ENCODE measurements around the gene NAALADL2.
"Not testable (repeated sequence)": the region's sequence is repeated elsewhere in the genome, so short reads cannot be mapped to it uniquely, and the experiment has no call there.

The NAALADL2 gene

DNA sequence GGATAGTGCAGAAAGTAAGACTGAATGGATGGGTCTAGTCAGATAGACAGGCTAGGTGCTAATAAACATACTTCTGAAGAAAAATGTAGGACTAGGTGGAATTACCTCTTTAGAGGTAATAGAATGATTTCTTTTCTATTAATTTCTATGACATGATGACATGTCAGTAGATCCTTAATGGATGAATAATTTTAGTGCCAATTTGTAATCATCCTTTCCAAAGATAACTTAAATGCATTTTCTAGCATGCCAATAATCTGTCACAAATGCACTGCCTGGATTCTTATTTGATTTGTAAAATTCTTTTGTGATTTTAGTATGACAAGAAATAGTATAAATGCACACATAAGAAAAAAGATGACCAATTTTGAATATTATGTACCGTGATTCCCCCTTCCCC, 356.7 kb downstream of the NAALADL2 start:
- no peak for DNase-seq

DNA sequence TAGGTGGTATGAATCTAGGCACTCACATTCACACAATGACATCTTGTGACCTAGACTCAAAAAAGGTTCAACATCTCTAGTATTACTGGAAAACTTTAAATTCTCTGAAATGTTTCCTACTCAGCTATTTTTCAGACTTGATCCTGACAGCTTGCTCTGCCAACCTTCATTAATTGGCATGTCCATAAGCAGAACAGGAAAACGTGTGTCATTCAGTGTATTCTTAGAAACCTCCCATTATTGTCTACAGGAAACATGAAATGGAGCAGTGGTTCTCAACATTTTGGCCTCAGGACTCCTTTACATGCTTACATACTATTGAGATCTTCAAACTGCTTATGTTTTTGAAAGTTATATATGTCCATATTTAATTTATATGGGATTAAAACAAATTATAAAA, 363.2 kb downstream of the NAALADL2 start:
- no peak for DNase-seq

DNA sequence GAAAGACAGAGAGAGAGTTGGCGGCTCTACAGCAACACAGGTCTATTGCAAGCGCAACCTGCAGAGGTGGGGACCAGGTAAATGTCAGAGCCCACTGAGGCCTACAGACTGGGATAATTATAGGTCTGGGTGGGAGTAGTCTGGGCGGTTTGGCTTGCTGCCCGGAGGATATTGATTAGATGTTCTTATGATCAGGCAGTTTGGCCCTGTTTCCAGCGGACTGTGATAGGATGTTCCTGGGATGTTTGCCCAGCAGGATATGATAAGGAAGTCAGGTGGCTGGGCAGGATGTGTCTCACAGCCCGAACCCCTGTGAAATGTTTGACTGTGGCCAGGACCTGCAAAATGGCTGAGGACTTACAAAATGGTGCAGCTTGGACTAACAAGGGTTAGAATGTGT, 364.9 kb downstream of the NAALADL2 start:
- DNase-seq: no peak

DNA sequence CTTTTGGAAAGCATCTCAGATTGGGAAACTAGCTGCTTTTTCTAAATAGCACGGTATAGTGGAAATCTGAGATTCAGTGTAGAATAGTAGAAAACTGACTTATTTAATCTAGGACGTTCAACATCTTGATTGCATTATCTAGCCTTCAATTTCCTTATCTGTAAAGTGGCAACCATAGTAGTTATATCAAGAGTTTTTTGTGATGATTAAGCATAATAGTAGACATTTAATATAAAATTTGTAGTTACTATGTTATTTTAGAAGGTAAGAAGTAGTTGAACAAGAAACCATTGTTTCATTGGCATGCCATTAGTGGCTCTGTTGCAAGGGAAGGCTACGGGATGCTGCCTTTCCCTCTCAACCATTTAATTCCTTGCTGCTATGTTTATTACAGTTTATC, 367.3 kb downstream of the NAALADL2 start:
- DNase-seq: no peak

DNA sequence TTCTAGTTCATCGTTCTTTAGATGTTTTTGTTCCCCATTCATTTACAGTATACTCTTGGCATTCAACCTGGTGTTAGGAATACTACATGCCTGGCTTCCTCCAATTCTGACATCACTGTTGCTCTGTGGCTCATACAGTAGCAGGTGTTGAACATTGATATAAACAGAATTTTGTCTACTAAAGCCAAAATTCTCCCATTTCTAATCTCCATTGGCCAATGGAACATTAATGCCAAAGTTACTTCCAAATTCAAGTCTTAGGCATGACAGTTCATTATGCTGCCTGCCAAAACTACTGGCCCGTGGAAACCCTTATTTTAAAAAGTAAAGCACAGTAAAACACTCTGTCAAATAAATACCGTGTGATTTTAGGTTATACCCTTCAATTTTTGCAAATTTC, 368.0 kb downstream of the NAALADL2 start:
- DNase-seq: no peak

DNA sequence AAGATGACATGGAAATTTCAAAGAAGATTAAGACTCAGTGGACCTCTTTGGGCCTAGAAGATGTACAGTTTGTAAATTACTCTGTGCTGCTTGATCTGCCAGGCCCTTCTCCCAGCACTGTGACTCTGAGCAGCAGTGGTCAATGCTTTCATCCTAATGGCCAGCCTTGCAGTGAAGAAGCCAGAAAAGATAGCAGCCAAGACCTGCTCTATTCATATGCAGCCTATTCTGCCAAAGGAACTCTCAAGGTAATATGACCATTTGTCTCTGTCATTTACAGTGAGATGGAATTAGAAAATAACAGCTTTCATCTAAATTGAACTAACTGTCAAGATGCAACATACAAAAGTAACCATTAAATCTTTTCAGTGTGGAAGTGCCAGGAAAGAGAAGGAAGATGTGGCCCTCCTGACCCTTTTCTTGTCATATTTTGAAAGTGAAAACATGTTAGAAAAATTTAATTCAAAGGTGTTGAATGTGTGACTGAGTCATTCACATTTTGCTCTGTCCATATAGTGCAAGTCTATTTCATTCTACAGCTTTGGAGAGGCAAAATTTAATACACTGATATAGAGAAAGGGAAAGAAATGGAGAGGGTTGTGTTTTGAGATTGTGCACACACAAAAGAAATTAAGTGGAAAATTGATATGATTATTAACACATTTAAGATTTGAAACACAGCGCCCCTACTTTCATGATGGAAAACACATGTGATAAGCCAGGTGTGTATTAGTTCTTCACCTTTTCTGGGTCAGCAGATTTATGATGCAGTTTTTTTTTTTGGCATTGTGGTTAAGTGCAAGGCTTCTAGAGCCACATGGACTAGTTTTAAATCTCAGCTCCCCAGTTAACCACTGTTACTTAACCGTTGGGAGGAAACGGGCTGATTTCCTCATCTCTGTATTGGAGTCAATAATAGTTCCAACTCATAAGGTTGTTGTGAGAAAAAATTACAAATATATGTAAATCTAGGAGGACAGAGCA, 375.1 kb downstream of the NAALADL2 start:
- DNase-seq: no peak

DNA sequence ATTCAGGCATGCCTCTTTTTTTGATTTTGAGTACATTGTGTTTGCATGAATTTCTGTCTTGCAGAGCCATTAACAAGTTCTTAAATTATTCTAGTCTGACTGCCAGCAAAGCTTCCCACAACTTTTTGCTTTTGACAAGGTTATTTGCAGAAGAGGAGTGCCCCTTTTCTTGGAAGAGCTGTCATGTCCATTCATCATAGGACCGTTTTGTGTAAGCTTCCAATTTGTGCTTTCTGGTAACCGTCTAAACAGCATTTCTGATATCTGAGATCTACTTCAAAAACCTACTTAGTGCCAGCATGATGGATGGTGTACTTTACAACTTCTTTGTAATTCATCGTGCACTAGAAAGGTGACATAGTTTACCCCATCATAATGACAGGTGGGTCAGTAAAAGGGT, 379.7 kb downstream of the NAALADL2 start:
- no peak for DNase-seq

DNA sequence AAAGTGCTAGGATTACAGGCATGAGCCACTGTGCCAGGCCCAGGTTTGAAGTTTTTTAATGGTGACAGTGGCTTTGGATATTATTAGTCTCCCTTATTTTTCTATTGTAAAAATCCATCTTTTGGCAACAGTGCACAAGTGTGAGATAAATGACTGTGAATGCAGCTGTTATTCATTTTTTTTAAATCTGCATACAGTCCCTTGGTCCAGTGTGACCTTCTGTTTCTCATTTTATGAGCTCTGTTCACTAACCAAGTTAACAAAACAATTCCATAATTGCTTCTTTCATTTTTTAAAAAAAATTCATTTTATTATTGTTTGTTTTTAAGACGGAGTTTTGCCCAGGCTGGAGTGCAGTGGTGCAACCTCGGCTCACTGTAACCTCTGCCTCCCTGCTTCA, 381.8 kb downstream of the NAALADL2 start:
- no peak for DNase-seq

DNA sequence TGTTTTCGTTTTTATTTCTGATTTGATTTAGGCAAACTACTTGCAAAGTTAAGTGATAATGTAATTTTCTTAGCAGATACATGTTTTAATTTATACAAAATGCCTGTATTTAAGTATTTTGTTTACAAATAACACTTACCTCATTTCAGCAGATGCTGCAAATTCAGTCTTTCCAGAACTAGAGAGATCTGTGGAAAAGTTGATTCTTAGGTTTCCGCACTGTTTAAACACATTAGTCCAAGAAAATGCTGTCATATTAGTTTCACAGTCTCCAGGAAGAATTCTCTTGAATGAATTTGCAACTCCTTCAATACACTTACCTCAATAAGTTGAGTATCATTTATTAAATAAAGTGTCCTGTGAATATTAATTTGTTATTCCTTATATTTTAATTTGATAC, 383.1 kb downstream of the NAALADL2 start:
- DNase-seq: no peak

DNA sequence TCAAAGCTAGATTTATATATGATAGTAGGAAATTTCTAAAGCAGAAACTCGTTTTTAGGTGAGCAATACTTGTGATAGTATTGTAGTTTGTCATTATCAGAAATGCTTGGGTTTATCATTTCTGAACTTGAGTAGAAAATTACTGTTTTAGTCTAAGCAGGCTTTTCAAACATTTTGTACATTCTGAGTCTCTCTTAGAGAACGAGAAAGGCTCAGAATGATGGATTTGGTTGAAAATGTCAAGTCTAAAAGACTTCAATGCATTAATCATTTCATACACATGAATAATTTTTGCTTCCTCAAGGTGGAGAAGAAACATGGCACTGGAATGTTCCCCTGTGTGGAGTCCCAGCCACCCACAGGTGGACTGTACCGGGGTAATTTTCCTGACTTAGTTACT, 387.1 kb downstream of the NAALADL2 start:
- no peak for DNase-seq

DNA sequence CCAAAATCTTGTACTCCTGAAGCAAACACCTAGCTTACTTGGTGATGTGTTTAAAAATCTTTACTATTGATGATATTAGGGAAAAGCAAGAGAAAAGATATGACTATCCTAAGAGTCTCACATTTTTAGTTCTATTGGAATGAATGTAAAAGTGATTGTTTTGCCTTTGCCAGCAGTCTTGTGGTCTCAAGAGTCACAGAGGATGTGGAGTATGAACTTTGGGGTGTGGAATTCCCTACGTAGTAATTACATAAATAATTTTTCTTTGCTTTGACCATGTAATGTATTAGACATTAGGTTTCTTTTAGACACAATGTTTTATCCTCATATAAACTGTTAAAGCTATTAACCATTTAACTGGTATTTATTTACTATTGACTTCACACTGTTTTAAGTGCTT, 387.6 kb downstream of the NAALADL2 start:
- no peak for DNase-seq

DNA sequence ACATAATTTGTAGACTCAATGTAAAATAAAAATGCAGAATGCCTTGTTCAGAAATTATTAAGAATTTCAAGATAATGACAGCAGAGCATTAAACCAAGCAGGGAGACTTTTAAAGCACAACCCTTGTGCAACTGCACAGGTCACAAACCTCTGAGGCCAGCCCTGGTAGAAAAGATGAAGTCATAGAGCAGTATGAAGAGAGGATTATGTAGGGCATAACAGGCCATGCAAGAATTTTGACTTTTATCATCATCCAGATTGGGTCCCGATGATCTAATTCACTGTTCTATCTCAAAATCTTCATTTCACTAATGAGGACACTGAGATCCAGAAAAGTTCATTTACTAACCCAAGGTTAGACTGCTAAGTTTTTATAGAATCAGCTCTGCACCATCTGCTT, 388.5 kb downstream of the NAALADL2 start:
- no peak for DNase-seq

DNA sequence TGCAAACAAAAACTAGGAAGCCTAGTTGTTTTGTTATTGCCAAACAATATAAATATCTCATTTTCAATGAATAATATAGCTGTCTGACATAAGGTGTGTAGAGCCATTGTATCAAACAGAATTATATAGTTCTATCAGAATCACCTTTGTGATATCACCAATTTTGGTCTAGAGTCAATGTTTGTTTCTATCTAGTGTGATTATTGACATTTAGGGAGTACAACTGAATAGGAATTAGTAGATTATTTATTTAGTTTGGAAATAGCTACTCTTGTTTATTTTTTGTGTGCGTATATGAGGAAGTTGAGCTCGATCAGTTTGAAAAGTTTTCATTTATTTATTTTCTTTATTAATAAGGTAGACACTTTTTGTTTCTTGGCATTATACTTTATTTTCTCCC, 389.7 kb downstream of the NAALADL2 start:
- no peak for DNase-seq

DNA sequence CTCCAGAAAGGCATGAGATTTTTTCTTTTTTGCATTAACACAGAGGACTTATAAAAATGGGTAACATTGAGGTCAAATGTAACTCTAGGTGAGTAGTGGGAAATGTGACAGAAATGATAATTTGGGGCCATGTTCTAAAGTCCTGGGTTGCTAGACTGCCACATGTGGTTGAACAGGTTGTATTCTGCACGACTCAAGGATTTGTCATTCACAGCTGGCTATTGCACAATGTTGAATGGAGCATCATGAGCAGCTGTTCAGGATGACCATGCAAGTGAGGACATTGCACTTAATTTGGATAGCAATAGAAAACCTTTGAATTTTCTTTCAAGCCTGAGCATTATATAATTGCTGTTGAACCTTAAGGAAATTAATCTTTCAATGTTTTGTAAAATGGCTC, 396.6 kb downstream of the NAALADL2 start:
- DNase-seq: no peak

DNA sequence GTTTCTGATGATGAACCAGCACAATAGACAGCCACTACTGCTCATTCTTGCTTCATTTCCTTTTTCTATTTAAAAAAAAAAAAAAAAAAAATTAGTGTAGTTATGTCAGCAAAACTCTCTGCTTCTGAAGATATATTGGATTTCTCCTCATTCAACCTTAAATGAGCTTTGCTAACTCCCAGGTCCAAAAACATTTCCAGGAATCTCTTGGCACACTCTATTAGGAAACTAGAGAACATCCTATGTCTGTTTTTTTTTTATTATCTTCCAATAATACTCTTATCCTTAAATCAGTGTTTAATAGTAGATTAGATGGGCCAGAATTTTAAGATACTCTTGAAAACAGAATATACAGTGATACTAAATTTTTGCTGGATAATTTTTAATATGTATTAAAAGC, 398.0 kb downstream of the NAALADL2 start:
- DNase-seq: no peak

DNA sequence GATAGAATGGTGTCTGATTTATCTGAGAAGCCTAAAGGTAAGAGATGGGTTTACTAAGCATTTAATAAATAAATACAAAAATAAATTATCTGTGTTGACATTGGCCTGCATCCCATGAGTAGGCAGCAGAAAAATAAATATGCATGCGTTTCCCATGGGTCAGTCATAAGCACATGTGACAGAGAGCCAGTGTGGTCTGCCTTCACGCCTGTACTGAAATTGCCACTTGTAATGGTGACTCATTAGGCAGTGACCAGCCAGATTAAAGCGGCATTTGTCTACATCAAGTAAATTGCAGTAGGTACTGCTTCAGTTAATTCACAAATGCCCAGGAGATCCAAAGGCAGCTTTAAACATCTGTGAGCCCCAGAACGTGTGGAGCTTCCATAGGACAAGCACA, 399.6 kb downstream of the NAALADL2 start:
- DNase-seq: no peak

DNA sequence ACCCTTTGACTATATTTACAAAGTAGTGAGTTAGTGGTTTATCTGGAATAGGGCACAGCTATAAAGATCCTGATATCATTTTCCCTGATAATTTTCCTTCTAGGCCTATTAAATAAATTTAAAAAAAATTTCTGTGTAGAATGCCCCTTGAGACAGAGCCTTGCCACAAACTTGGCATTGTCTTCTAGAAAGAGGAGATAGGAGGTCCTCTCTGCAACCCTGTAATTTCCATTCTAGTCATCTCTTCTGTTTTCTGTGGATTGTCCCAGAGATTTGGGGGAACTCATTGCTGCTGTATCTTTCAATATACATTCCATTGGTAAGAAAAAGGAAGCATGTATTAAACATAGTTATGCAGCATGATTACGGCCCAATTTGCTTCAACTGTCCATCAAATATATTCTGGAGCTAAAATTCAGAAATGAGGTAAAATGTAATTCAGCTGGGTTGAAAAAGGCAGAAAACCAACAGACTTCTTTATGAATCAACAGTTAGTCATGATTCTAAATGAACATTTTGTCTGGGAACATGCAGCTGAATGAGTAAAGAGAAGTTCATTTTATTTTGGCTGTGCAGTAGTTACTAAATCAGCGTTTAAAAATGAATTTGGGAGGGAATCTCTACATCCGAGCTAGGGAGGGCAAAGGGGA, 401.1 kb downstream of the NAALADL2 start:
- DNase-seq: no peak

DNA sequence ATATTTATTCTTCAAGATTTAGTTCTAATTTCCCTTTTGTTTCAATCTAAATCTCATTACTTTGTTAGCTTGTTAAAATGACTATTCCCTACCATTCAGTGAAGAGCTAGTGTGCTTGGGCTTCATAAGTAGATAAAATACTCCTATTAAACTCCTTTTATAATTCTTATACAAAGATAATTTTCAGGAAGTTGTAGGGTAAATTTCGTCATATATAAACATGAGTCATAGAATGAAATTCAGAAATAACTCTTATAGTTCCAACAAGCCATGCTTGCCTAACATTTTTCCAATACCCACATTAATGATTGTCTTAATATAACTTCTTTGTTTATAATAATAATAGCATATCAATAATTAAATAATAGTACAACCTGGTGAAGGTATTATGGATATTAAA, 407.3 kb downstream of the NAALADL2 start:
- DNase-seq: no peak

DNA sequence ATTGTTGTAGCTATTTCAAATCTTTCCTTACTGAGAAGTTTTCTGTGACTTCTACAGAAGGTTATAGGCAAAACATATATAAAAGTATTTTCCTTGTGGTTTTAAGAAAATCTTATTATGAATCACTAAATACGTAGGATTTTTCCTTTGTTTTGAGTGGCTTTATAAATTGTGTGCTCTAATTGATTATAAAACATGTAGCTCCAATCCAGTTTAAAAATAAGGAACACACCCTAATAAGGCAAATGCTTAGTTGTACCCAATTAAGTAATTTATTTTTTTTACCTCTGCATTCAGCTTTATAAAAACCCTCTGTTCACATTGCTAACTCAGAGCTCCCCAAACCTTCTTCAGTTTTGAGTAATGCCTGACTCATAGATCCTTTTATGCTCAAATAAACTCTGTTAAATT, 408.0 kb downstream of the NAALADL2 start:
- no peak for DNase-seq

DNA sequence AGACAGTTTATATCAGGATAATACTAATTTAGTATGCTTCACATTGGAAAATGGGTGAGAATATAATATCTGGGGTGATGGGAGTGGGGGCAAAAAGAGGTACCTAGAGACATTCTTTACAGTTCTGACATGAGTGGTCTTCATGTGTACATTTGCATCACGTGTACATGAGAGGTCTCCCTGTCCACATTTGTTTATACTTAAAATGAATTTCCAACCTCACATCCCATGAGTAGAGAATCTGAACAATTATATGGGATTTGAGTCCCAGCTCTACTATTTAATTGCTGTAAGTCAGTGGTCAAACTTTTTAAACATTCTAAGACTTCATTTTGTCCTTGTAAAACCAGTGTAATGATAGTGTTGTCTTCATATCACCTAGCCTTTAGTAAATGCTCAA, 408.4 kb downstream of the NAALADL2 start:
- DNase-seq: no peak

DNA sequence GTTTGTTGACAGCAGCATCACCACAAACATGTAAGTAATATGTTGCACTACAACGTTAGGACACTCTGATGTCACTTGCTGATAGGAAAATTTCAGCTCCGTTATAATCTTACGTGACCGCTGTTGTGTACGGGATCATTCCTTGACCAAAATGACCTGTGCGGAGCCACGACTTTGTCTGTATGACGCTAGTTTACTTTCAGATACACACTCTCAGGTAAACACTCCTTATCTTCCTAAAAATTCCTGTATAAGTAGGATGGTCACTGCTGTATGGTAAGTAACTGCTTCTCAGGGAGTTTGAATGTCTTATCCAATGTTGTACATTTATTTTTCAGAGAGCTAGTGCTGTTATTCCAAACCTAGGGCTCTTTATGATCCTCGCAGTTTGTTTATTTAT, 410.3 kb downstream of the NAALADL2 start:
- no peak for DNase-seq

DNA sequence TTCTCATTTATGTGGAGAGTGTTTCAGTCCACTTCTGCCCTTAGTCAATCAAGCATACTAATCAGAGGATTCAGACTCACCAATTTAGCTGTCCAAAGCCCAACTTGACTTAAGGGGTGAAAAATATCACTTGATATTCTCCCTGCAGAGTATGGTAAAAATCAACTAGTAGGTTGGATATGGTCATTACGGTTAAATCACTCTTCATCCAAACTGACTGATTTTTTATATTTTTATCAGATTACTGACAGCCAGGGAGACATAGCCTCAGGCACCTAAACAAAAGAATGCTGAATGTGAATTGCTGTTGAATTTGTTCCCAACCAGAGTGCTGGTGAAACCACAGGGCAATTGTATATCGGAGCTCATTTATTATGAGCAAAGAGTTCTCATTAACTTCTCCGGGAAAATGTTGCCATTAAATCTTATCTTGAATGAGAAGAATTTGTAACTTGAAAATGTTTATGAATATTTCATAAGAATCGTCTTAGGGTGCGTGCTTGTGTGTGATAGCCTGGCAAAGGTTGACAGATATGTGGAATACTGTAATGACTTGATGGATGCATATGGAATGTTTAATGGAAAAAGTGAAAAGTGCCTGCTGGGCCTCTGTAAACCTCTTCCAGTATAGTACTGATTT, 411.2 kb downstream of the NAALADL2 start:
- no peak for DNase-seq

DNA sequence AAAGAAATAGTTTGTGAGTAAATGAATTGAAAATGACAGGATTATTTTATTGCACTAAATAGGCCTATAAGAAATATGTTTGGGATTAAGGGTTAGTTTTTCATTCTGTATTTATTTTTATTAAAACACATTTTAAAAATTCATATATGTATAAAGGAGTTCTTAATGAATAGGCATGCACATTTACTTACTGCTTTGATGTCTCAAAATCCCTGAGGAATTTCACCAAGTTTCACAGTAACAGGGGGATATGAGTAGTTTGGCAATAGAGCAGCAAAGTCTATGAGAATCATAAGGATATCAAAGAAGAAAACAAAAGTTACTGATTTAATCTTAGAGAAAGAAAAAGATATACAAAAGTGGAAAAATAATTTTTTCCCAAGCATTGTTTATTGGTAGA, 411.7 kb downstream of the NAALADL2 start:
- DNase-seq: no peak

DNA sequence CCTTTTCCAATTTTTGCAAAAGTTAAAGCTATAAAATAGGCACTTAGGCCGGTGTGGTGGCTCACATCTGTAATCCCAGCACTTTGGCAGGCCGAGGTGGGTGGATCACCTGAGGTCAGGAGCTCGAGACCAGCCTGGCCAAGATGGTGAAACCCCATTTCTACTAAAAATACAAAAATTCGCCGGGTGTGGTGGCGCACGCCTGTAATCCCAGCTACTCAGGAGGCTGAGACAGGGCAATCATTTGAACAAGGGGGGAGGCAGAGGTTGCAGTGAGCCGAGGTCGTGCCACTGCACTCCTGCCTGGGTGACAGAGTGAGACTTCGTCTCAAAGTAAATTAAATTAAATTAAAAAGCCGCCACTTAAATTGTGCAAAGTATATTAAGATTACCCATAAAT, 412.3 kb downstream of the NAALADL2 start:
- not testable (repeated sequence) for DNase-seq
